Measurements from ENCODE around the gene MRPS9. TPM values are rescaled to one million over a fixed set of nuclear protein-coding genes. Genes with fewer than 3 reads are reported as not detected.

The MRPS9 gene
- total RNA-seq, 1 experiment from 2014 or later = 49.7 TPM

DNA sequence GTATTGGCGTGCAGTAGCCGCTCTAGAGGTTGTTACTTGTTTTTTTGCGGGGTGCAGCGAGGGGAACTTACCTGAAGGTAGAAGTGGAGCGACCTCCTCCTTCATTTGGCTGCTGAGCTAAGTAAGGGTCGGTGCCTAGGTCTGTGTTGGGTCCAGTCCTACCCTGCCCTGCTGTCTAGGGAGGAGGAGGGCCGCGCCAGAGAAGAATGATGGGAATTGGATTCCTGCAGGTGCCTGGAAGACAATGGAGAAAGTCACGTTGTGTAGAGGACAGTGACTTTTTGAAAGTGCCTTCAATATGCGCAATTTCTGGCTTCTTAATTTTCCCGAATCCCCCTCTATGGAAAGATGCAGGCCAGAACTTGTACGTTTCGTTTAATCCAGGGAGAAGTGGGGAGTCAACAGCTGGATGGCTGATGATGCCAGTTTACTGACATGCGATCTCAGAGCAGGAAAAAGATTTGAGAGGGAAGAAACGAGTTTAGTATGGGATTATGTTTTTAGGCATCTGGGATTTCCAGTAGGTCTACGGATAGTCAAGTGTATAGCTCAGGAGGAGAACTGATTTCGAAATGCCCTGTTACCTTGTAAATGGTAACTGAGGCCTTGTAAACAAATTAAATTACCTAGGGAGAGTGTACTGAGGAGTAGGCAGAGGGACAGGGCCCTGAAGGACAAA is 653 bp downstream of the MRPS9 start:
- ATAC-seq (peak; percentile 46), DNase-seq (ENCODE audit: low read depth, low spot score) (peak; percentile 6)
- 0 out of 4 replicates have a peak, but pooled peaks cover 0 to 3% of the 10 kb centered on the region in 2 experiments for H3K36me3 ChIP-seq (ENCODE audit: control insufficient read depth in 1 of 2, insufficient read depth in 2 of 2, low read length in 2 of 2)
- H3K9me2 ChIP-seq (ENCODE audit: insufficient read depth) = no peaks in the 10 kb centered on the region
- ChIA-PET RAD21 (ENCODE audit: low non-redundant PET in 1 of 2, low total read pairs in 2 of 2, uncharacterized antibody in 2 of 2, unreplicated experiment in 2 of 2) (interaction anchor here in 1 of 2 experiments (1.3 kb wide), 1 partner anchor 94 kb away, joined by 3 read pairs; no protein-coding TSS in a partner anchor), POLR2A (interaction anchor here (0.9 to 1.1 kb wide), 3 partner anchors 21 to 63 kb away, joined by 3 read pairs; no protein-coding TSS in a partner anchor), CTCF (interaction anchor here (1.0 to 1.1 kb wide), 2 partner anchors 62 to 141 kb away, joined by 3 to 5 read pairs; no protein-coding TSS in a partner anchor)
- TSS peak; percentile 61 for BruUV-seq (replicated peaks)
- no peaks in the 10 kb centered on the region for H3K9me3 ChIP-seq (ENCODE audit: control insufficient read depth in 1 of 2, insufficient read depth in 1 of 2, low read depth in 1 of 2, low read length in 2 of 2)
- peak overlapping the region; percentile 83 for H3K9ac ChIP-seq (ENCODE audit: low read length)
- peak overlapping the region; percentile 75 for H3K27ac ChIP-seq (ENCODE audit: low read depth, low read length)
- TF ChIP-seq CBX3 (IDR thresholded peaks at IDR 0.05; ENCODE audit: low read depth) (no peak), ELF1 (IDR thresholded peaks at IDR 0.05; ENCODE audit: borderline replicate concordance, low read depth) (no peak), CEBPB (IDR thresholded peaks at IDR 0.05; ENCODE audit: low read depth) (no peak), POLR2A (IDR thresholded peaks at IDR 0.05; ENCODE audit: borderline replicate concordance, extremely low read depth, insufficient read depth, insufficient read length) (no peak), MAX (IDR thresholded peaks at IDR 0.05) (peak; percentile 17; the same call in 1 of the 2 replicates)
- intact Hi-C loops (cut with micrococcal nuclease) = loop anchor here (5.0 kb wide), 1 partner anchor 199 kb away; no protein-coding TSS in a partner anchor
- peak overlapping the region; percentile 88 to 89 for H3K4me3 ChIP-seq (replicated peaks in 1 of 2; ENCODE audit: low read depth in 1 of 2, low read length in 2 of 2)
- no peaks in the 10 kb centered on the region for H3K27me3 ChIP-seq (ENCODE audit: insufficient read depth, low read length)
- H3K4me1 ChIP-seq (ENCODE audit: control insufficient read depth in 1 of 2, insufficient read depth in 2 of 2, low read length in 2 of 2) = peaks cover 0 to 19% of the 10 kb centered on the region in 2 experiments; a peak in 3 of 4 replicates
- peak overlapping the region; percentile 55 for H2AFZ ChIP-seq (ENCODE audit: low read depth, low read length, poor library complexity, severe bottlenecking)
- peaks cover 53% of the 10 kb centered on the region for H3K79me2 ChIP-seq (ENCODE audit: insufficient read depth, low read length)
- no peaks in the 10 kb centered on the region for H4K20me1 ChIP-seq (ENCODE audit: insufficient read depth)
- H3K4me2 ChIP-seq (ENCODE audit: low read length) = peak overlapping the region; percentile 86

DNA sequence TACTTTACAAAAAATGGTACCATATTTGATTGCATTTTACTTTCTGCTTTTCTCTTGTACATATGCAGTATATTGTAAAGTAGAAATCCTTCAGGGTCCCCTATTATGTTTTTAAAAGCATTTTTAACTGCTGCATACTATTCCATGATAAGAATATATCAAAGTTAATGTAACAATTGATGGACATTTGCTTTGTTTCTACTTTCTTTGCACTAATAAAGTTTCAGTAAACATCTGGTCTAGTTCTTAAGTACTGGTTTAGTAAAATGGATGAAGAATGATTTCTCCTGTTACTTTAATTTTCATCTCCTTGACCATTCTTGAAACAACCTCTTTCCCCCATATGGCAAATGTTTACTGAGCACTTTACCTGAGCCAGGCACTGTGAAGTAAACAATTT is 1.7 kb downstream of the MRPS9 start:
- intact Hi-C loops (cut with micrococcal nuclease) = loop anchor here (5.0 kb wide), 1 partner anchor 198 kb away; no protein-coding TSS in a partner anchor
- no TSS peak for BruUV-seq (replicated peaks)
- H3K4me2 ChIP-seq (ENCODE audit: low read length) = peak overlapping the region; percentile 86
- TF ChIP-seq CEBPB (IDR thresholded peaks at IDR 0.05; ENCODE audit: low read depth) (no peak), SRF (IDR thresholded peaks at IDR 0.05; ENCODE audit: low read depth) (no peak), ZNF274 (IDR thresholded peaks at IDR 0.05; ENCODE audit: low read depth, low read length) (no peak), CTCF (IDR thresholded peaks at IDR 0.05 in 2 of 3, conservative IDR thresholded peaks at IDR 0.05 in 1 of 3; ENCODE audit: borderline replicate concordance in 1 of 3, insufficient read depth in 1 of 3, low read depth in 2 of 3, low read length in 2 of 3) (no peak), MAX (IDR thresholded peaks at IDR 0.05) (no peak), JUND (IDR thresholded peaks at IDR 0.05) (no peak), FOSL1 (IDR thresholded peaks at IDR 0.05; ENCODE audit: low read depth) (no peak), REST (IDR thresholded peaks at IDR 0.05; ENCODE audit: low read depth) (no peak), SP1 (IDR thresholded peaks at IDR 0.05; ENCODE audit: low read depth) (no peak), POLR2AphosphoS5 (IDR thresholded peaks at IDR 0.05; ENCODE audit: low read depth, low read length) (no peak)

More for the DNA sequence above, 1.7 kb downstream of the MRPS9 start:
- ChIA-PET CTCF (no interaction called here), RAD21 (ENCODE audit: low non-redundant PET in 1 of 2, low total read pairs in 2 of 2, uncharacterized antibody in 2 of 2, unreplicated experiment in 2 of 2) (no interaction called here), POLR2A (no interaction called here)
- ATAC-seq = no peak
- H3K9me3 ChIP-seq (ENCODE audit: control insufficient read depth in 1 of 2, insufficient read depth in 1 of 2, low read depth in 1 of 2, low read length in 2 of 2) = no peaks in the 10 kb centered on the region
- no peak for DNase-seq (ENCODE audit: low read depth, low spot score)
- H2AFZ ChIP-seq (ENCODE audit: low read depth, low read length, poor library complexity, severe bottlenecking) = no peak overlapping the region
- no peaks in the 10 kb centered on the region for H3K9me2 ChIP-seq (ENCODE audit: insufficient read depth)
- 0 out of 4 replicates have a peak, but pooled peaks cover 0 to 3% of the 10 kb centered on the region in 2 experiments for H3K36me3 ChIP-seq (ENCODE audit: control insufficient read depth in 1 of 2, insufficient read depth in 2 of 2, low read length in 2 of 2)
- H3K79me2 ChIP-seq (ENCODE audit: insufficient read depth, low read length) = peaks cover 53% of the 10 kb centered on the region
- no peaks in the 10 kb centered on the region for H3K27me3 ChIP-seq (ENCODE audit: insufficient read depth, low read length)
- no peak overlapping the region for H3K4me3 ChIP-seq (replicated peaks in 1 of 2; ENCODE audit: low read depth in 1 of 2, low read length in 2 of 2)
- H3K9ac ChIP-seq (ENCODE audit: low read length) = 0 out of 2 replicates have a peak overlapping the region, but pooled peaks have one; percentile 83
- no peaks in the 10 kb centered on the region for H4K20me1 ChIP-seq (ENCODE audit: insufficient read depth)
- peaks cover 0 to 19% of the 10 kb centered on the region in 2 experiments; a peak in 3 of 4 replicates for H3K4me1 ChIP-seq (ENCODE audit: control insufficient read depth in 1 of 2, insufficient read depth in 2 of 2, low read length in 2 of 2)
- H3K27ac ChIP-seq (ENCODE audit: low read depth, low read length) = no peak overlapping the region
